ENCODE results near the gene INSIG2.

INSIG2 gene

DNA sequence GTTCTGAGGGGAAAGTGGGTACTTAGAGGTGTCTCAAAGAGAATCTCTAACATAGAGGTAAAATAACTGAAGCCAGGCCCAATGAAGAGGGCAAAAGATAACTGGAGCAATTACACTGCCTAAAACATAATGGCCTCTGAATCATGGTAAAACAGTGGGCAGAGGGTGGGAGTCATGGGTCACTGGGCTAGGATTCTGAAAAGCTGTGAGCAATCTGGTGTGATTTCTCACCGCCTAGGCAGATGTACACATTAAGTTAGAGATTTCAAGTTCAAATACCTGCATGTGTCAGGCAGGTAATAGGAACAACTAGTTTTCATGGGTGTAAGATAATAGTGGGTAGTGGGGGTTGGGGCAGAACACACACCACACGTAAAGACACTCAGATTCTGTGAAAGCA lies 45.6 kb downstream of the INSIG2 start:
- H3K27ac ChIP-seq, result no peak overlapping the region
- H3K36me3 ChIP-seq (ENCODE audit: control insufficient read depth, insufficient read depth, low read length), result no peaks in the 10 kb centered on the region
- no peaks in the 10 kb centered on the region for H3K4me1 ChIP-seq
- no peak overlapping the region for H3K4me2 ChIP-seq (ENCODE audit: low read length)
- no peaks in the 10 kb centered on the region for H3K27me3 ChIP-seq (ENCODE audit: control insufficient read depth, insufficient read depth, low read length)
- H3K79me2 ChIP-seq, result no peaks in the 10 kb centered on the region
- H2AFZ ChIP-seq, result no peak overlapping the region
- no peak overlapping the region for H3K4me3 ChIP-seq (ENCODE audit: low read depth, low read length)
- no peak for TF ChIP-seq CTCF (IDR thresholded peaks at IDR 0.05)
- no peak overlapping the region for H3K9ac ChIP-seq
- H3K9me3 ChIP-seq (ENCODE audit: control insufficient read depth, low read length), result no peaks in the 10 kb centered on the region

DNA sequence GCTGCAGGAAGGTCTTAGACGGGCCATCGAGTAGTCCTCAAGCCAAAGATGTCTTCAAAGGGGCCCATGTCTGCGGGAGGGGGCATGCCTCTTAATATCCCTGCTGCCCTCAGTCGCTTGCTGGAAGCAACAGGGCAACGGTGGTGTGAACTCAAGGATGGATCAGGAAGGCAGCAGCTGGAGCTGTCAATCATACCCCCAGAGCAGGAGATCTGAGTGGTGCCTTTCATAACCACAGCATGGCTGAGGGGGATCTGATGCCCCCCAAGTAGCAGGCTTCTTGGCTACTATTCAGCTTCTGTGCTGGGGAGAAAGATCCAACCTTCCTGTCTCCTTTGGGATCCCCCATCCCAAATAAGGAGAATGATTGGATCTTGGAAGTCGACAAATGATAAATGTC lies 46.4 kb downstream of the INSIG2 start:
- Histone ChIP-seq H3K36me3 (ENCODE audit: control insufficient read depth, insufficient read depth, low read length) (no peaks in the 10 kb centered on the region), H3K27me3 (ENCODE audit: control insufficient read depth, insufficient read depth, low read length) (no peaks in the 10 kb centered on the region), H3K9me3 (ENCODE audit: control insufficient read depth, low read length) (no peaks in the 10 kb centered on the region), H2AFZ (no peak overlapping the region), H3K27ac (no peak overlapping the region), H3K4me3 (ENCODE audit: low read depth, low read length) (no peak overlapping the region), H3K79me2 (no peaks in the 10 kb centered on the region), H3K9ac (no peak overlapping the region), H3K4me1 (no peaks in the 10 kb centered on the region), H3K4me2 (ENCODE audit: low read length) (no peak overlapping the region)
- no peak for TF ChIP-seq CTCF (IDR thresholded peaks at IDR 0.05)

DNA sequence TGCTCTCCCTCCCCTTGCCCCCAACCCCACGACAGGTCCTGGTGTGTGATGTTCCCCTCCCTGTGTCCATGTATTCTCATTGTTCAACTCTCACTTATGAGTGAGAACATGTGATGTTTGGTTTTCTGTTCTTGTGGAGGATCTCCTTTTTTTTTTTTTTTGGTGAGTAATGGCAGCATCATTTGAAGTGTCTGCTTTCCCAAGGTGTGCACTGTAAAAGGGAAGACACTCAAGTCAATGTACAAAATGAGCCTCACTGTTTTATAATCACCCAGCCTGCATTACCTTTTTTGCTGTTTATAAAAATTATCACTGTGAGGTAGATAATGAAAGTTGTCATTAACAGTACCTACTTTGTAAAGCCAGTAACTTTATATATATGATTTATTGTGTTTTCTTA lies 56.9 kb downstream of the INSIG2 start:
- no peak overlapping the region for H3K9ac ChIP-seq
- no peak overlapping the region for H2AFZ ChIP-seq
- H3K27me3 ChIP-seq (ENCODE audit: control insufficient read depth, insufficient read depth, low read length), result no peaks in the 10 kb centered on the region

GRCh38 chr2:118145806-118146205 lies 57.5 kb downstream of the INSIG2 start:
- Histone ChIP-seq H3K9ac (no peak overlapping the region), H3K27me3 (ENCODE audit: control insufficient read depth, insufficient read depth, low read length) (no peaks in the 10 kb centered on the region), H3K4me1 (no peaks in the 10 kb centered on the region), H2AFZ (no peak overlapping the region), H3K4me2 (ENCODE audit: low read length) (no peak overlapping the region), H3K36me3 (ENCODE audit: control insufficient read depth, insufficient read depth, low read length) (no peaks in the 10 kb centered on the region), H3K9me3 (ENCODE audit: control insufficient read depth, low read length) (no peaks in the 10 kb centered on the region), H3K4me3 (ENCODE audit: low read depth, low read length) (no peak overlapping the region), H3K79me2 (no peaks in the 10 kb centered on the region), H3K27ac (no peak overlapping the region)
- TF ChIP-seq CTCF (IDR thresholded peaks at IDR 0.05), result no peak

More for the DNA sequence above, 56.9 kb downstream of the INSIG2 start:
- Histone ChIP-seq H3K4me2 (ENCODE audit: low read length) (no peak overlapping the region), H3K4me1 (no peaks in the 10 kb centered on the region), H3K36me3 (ENCODE audit: control insufficient read depth, insufficient read depth, low read length) (no peaks in the 10 kb centered on the region), H3K9me3 (ENCODE audit: control insufficient read depth, low read length) (no peaks in the 10 kb centered on the region), H3K79me2 (no peaks in the 10 kb centered on the region), H3K4me3 (ENCODE audit: low read depth, low read length) (no peak overlapping the region), H3K27ac (no peak overlapping the region)
- TF ChIP-seq CTCF (IDR thresholded peaks at IDR 0.05), result no peak
